HFF-Myc (cell line): ENCODE results near the gene CHCHD6.

Source experiments
- DNase-seq: peaks from one replicate; pipeline ENCODE4 v3.0.0-alpha.2; 2011; ENCODE audit warnings: low read depth; ENCODE audit errors: extremely low read depth
- H3K4me3 ChIP-seq: replicated peaks from 2 replicates; pipeline ENCODE4 v1.5.1; 2011; ENCODE audit warnings: low read depth, mild to moderate bottlenecking, control low read depth, low read length
- TF ChIP-seq, protein P1 (sequence below): IDR thresholded peaks from 2 replicates; pipeline ENCODE4 v1.5.1; 2012; ENCODE audit warnings: mild to moderate bottlenecking, low read depth, low read length, control low read depth; ENCODE audit errors: missing control alignments

CHCHD6 gene

DNA sequence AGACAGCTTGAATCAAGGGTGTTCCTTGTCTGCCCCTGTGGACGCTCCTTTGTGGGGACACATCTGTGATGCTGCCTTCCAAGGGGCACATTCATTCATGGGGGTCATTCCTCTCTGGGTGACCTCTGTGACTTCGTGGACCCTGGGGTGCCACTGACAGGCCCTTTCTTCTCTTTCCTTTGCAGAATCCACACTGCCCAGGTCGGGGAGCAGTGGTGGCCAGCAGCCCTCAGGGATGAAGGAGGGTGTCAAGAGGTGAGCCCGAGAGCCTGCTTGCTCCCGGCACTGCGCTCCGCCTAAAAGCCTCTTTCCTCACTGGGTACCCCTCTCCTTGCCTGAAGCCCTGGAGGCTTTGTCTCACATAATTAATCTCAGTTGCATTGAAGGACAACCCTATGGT is 26.3 kb downstream of the CHCHD6 start:
- H3K4me3 ChIP-seq, result no peak overlapping the region
- no peak for DNase-seq
- TF ChIP-seq, protein P1, sequence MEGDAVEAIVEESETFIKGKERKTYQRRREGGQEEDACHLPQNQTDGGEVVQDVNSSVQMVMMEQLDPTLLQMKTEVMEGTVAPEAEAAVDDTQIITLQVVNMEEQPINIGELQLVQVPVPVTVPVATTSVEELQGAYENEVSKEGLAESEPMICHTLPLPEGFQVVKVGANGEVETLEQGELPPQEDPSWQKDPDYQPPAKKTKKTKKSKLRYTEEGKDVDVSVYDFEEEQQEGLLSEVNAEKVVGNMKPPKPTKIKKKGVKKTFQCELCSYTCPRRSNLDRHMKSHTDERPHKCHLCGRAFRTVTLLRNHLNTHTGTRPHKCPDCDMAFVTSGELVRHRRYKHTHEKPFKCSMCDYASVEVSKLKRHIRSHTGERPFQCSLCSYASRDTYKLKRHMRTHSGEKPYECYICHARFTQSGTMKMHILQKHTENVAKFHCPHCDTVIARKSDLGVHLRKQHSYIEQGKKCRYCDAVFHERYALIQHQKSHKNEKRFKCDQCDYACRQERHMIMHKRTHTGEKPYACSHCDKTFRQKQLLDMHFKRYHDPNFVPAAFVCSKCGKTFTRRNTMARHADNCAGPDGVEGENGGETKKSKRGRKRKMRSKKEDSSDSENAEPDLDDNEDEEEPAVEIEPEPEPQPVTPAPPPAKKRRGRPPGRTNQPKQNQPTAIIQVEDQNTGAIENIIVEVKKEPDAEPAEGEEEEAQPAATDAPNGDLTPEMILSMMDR, result no peak

DNA sequence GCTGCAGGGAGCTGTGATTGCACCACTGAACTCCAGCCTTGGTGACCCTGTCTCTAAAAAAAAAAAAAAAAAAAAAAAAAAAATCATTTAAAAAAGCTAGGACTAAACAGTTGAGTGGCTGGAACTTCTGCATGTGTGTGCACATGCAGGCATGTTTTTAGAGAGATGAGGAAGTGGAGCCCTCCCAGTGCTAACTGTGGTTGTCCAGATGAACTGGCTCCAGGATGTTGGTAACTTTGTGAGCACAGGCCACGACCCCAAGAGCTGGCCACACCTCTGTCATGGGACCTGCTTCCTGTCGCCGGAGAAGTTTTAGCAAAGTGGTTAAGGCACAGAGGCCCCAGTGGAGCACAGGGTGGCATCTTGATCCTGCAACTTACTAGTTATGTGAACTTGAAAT is 27.0 kb downstream of the CHCHD6 start:
- DNase-seq, result no peak
- no peak overlapping the region for H3K4me3 ChIP-seq
- TF ChIP-seq, protein P1, result no peak

- TF ChIP-seq, protein P1, result no peak
- DNase-seq, result no peak
Observed at GRCh38 chr3:126732281-126733060, 28.4 kb downstream of the CHCHD6 start.

GRCh38 chr3:126733061-126733430 is 29.0 kb downstream of the CHCHD6 start:
- H3K4me3 ChIP-seq, result no peak overlapping the region
- TF ChIP-seq, protein P1, result no peak
- no peak for DNase-seq

More at GRCh38 chr3:126732281-126733060, 28.4 kb downstream of the CHCHD6 start:
- H3K4me3 ChIP-seq, result no peak overlapping the region

DNA sequence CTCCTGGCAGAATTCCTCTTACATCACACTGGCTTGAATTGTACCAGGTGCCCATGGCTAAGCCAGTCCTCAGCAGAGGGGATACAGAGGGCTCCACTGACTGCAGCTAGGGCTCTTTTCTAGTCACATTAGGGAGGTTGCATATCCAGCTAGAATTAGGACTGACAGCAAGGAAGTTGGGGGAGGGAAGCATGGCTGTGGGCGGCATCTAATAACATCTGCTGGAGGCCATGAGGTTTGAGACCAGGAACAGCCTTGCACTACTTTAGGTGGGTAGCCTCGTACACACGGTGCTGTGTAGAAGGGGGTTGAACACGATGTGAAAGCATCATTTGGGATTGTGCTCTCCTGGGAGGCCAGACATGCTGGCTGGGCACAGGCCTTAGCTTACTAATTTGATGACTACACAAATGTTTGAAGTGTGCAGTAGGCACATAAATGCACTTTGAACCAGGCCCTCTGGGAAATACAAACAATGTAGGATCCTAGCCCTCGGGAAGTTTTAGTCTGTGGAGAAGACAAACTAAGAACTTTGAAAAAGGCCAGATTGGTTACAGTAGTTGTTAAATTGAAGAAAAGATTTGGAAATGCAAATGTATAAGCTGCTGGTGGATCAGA is 30.2 kb downstream of the CHCHD6 start:
- no peak overlapping the region for H3K4me3 ChIP-seq
- TF ChIP-seq, protein P1, result no peak
- DNase-seq, result no peak

- TF ChIP-seq, protein P1, result peak; percentile 38
- H3K4me3 ChIP-seq, result no peak overlapping the region
- DNase-seq, result no peak
Observed at GRCh38 chr3:126737527-126737926, 33.5 kb downstream of the CHCHD6 start.
